ENCODE data around the gene AMACR.

The AMACR gene

DNA sequence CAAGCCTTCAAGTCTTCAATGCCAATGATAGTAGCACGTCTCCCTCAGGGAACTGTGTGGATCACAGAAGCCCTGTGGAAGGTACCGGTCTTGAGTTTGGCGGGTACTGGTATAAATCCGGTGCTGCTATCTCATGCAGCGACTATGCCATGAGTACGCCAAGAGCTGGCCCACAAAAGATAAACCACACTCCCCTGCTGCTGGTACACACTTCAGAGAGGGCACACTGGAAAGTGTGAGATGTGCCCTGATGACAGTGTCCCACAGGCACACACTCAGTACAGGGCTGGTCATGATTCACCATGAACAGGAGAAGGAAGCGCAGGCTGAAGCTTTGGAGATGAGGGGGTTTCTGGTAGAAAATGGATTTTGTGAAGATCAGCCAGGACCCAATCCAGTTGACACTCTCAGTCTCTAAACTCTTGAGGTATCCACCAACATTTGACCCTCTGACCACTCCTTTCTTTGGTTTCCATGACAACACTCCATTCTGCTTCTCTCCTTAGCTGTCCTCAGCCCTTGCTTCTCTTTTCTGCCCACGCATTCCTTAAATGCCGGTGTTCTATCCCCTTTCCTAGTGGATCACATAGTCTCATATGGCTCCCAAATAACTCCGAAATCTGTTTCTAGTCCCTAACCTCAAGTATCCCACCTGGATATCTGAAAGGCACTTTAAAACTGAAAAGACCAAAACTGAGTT lies 5.1 kb downstream of the AMACR start:
- Histone ChIP-seq H3K36me3 (ENCODE audit: control insufficient read depth, insufficient read depth, low read length) (no peaks in the 10 kb centered on the region), H3K9me3 (ENCODE audit: control insufficient read depth, low read length) (no peaks in the 10 kb centered on the region), H3K4me3 (ENCODE audit: low read length) (no peak overlapping the region), H3K9ac (ENCODE audit: low read length) (no peak overlapping the region), H3K27me3 (ENCODE audit: control insufficient read depth, insufficient read depth, low read length) (no peaks in the 10 kb centered on the region), H3K4me1 (ENCODE audit: control insufficient read depth, insufficient read depth, low read length) (peaks cover 14% of the 10 kb centered on the region)

DNA sequence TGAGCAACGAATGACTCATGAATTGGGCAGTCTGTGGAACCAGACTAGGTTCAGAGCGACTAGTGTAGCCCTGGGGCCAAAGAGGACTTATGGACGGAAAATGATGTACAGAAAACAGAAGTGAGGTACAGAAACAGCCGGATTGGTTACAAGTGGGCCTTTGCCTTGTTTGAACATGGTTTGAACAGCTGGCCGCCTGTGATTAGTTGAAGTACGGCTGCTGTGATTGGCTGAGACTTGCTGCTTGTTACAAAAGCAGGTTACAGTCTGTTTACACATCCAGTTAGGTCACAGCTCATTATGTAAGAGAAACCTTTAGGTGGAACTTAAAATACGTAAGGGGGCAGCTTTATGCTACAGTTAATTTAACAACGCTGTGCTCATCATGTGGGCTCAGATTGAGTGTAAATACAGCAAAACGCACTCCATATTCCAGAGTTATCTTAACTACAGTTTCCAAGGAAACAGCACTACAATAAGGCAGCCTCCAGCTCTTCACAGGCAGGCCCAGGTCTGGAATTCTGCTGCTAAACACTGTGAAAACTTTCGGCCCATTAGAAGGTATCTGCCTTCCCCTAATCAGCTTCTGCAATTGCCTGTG lies 6.5 kb downstream of the AMACR start:
- H3K9me3 ChIP-seq (ENCODE audit: control insufficient read depth, low read length), result no peaks in the 10 kb centered on the region
- no peak overlapping the region for H3K4me3 ChIP-seq (ENCODE audit: low read length)
- H3K36me3 ChIP-seq (ENCODE audit: control insufficient read depth, insufficient read depth, low read length), result no peaks in the 10 kb centered on the region
- peak overlapping the region; percentile 32 for H3K9ac ChIP-seq (ENCODE audit: low read length)
- no peaks in the 10 kb centered on the region for H3K27me3 ChIP-seq (ENCODE audit: control insufficient read depth, insufficient read depth, low read length)
- peaks cover 13% of the 10 kb centered on the region for H3K4me1 ChIP-seq (ENCODE audit: control insufficient read depth, insufficient read depth, low read length)

DNA sequence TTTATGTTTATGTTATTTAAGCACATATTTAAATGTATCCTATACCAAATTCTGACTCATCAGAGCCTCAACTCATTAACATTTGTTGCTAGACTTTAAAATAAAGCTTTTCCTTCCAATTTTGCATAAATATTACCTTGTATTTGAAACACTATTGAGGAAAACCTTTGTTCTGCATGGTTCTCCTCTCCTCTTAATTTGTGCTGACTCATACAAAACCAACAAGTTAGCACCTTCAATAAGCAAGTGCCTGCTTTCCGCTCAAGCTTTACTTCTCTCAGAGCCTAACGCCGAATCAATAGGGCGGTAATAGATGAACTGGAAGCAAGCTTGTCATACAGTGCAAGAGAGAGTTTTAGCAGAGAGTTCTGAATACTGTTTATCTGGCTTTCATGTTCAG lies 7.9 kb downstream of the AMACR start:
- no peak overlapping the region for H3K4me3 ChIP-seq (ENCODE audit: low read length)
- no peaks in the 10 kb centered on the region for H3K9me3 ChIP-seq (ENCODE audit: control insufficient read depth, low read length)
- peaks cover 13% of the 10 kb centered on the region for H3K4me1 ChIP-seq (ENCODE audit: control insufficient read depth, insufficient read depth, low read length)
- no peak overlapping the region for H3K9ac ChIP-seq (ENCODE audit: low read length)
- H3K36me3 ChIP-seq (ENCODE audit: control insufficient read depth, insufficient read depth, low read length), result no peaks in the 10 kb centered on the region
- H3K27me3 ChIP-seq (ENCODE audit: control insufficient read depth, insufficient read depth, low read length), result no peaks in the 10 kb centered on the region

DNA sequence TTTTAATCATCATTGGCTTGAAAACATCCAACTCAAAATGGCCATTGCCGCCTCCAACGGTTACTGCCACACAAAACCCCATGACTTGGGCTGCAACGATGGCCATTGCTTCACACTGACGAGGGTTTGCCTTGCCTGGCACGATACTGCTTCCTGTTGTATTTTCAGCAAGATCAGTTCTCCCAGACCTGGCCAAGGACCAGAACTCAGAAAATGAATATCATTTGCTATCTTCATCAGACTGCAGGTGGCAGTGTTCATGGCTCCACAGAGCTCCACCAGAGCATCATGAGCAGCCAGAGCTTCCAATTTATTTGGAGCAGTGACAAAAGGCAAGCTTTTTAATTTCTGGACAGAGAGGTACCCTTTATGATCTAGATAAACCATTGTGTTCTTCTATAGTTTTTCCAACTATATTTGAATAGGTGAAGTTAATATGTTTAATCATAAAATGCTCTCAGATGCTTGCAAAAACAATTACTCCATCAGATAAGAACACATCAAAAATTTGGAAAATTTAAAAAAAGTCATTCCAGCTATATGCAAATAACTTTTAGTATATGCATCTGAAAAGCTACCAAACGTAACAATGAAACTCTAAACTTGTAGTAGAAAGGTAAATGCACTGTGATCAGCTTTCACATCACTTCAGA lies 10.4 kb downstream of the AMACR start:
- Histone ChIP-seq H3K9me3 (ENCODE audit: control insufficient read depth, low read length) (no peaks in the 10 kb centered on the region), H3K4me1 (ENCODE audit: control insufficient read depth, insufficient read depth, low read length) (peaks cover 13% of the 10 kb centered on the region), H3K4me3 (ENCODE audit: low read length) (no peak overlapping the region), H3K27me3 (ENCODE audit: control insufficient read depth, insufficient read depth, low read length) (no peaks in the 10 kb centered on the region), H3K36me3 (ENCODE audit: control insufficient read depth, insufficient read depth, low read length) (no peaks in the 10 kb centered on the region), H3K9ac (ENCODE audit: low read length) (no peak overlapping the region)

DNA sequence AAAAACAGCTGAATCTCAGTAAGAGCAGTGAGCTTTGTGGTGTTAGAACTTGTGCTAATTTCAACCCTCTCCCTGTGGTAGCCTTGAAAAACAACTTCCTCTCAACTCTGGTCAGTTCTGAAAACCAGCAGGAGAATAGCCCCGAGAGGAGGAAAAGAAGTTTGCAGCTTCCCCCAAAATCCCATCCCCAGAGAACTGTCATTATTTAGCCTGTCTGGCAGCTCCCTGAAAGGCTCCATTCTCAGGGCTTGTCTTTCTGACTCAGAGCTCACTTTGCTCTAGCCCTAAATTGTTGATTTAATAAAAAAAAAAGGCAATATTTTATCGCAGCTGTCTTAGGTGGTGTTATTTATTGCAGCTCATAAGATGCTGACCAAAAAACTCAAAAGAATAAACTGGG lies 12.0 kb downstream of the AMACR start:
- peaks cover 5% of the 10 kb centered on the region for H3K4me1 ChIP-seq (ENCODE audit: control insufficient read depth, insufficient read depth, low read length)
- no peak overlapping the region for H3K9ac ChIP-seq (ENCODE audit: low read length)
- no peaks in the 10 kb centered on the region for H3K27me3 ChIP-seq (ENCODE audit: control insufficient read depth, insufficient read depth, low read length)
- no peak overlapping the region for H3K4me3 ChIP-seq (ENCODE audit: low read length)
- H3K9me3 ChIP-seq (ENCODE audit: control insufficient read depth, low read length), result no peaks in the 10 kb centered on the region
- no peaks in the 10 kb centered on the region for H3K36me3 ChIP-seq (ENCODE audit: control insufficient read depth, insufficient read depth, low read length)

DNA sequence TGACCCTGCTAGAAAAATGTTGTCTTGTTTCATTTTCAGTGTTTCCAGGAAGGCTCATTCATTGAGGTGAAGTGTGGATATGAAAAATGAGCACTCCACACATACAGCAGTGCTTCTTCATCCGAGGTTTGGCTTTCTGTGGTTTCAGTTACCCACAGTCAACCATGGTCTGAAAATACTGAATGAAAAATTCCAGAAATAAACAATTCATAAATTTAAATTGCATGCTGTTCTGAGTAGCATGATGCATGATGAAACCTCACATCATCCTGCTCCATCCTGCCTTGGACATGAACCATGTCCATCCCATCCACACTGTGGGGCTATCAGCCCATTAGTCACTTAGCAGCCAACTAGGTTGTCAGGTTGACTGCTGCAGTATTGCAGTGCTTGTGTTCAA lies 13.0 kb downstream of the AMACR start:
- Histone ChIP-seq H3K4me1 (ENCODE audit: control insufficient read depth, insufficient read depth, low read length) (peaks cover 4% of the 10 kb centered on the region), H3K27me3 (ENCODE audit: control insufficient read depth, insufficient read depth, low read length) (no peaks in the 10 kb centered on the region), H3K36me3 (ENCODE audit: control insufficient read depth, insufficient read depth, low read length) (no peaks in the 10 kb centered on the region), H3K9me3 (ENCODE audit: control insufficient read depth, low read length) (no peaks in the 10 kb centered on the region), H3K9ac (ENCODE audit: low read length) (no peak overlapping the region), H3K4me3 (ENCODE audit: low read length) (no peak overlapping the region)

DNA sequence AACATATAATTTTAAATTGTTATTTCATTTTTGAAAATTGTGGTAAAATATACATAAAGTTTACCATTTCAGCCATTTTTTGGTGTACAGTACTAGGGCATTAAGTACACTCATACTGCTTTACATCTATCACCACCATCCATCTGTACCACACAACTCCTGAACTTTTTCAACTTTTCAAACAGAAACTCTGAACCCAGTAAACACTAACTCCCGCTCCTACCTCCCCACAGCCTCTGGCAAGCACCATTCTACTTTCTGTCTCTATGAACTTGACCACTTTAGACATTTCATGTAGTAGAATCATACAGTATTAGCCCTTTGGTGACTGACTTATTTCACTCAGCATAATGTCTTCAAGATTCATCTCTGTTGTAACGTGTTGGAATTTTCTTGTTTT lies 15.0 kb downstream of the AMACR start:
- Histone ChIP-seq H3K27me3 (ENCODE audit: control insufficient read depth, insufficient read depth, low read length) (no peaks in the 10 kb centered on the region), H3K4me3 (ENCODE audit: low read length) (no peak overlapping the region), H3K4me1 (ENCODE audit: control insufficient read depth, insufficient read depth, low read length) (peaks cover 4% of the 10 kb centered on the region), H3K9me3 (ENCODE audit: control insufficient read depth, low read length) (no peaks in the 10 kb centered on the region), H3K9ac (ENCODE audit: low read length) (no peak overlapping the region), H3K36me3 (ENCODE audit: control insufficient read depth, insufficient read depth, low read length) (no peaks in the 10 kb centered on the region)

DNA sequence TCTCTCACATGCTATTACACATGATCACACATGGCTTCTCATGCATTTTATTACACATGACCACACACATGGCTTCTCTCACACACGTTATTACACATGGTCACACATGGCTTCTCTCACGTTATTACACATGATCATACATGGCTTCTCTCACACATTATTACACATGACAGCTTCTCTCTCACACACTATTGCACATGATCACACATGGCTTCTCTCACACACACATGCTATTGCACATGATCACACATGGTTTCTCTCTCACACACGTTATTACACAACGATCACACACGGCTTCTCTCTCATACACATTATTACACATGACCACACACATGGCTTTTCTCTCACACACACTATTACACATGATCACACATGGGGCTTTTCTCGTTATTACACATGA lies 22.4 kb downstream of the AMACR start:
- Histone ChIP-seq H3K27me3 (ENCODE audit: control insufficient read depth, insufficient read depth, low read length) (no peaks in the 10 kb centered on the region), H3K36me3 (ENCODE audit: control insufficient read depth, insufficient read depth, low read length) (no peaks in the 10 kb centered on the region), H3K9me3 (ENCODE audit: control insufficient read depth, low read length) (no peaks in the 10 kb centered on the region), H3K9ac (ENCODE audit: low read length) (no peak overlapping the region), H3K4me1 (ENCODE audit: control insufficient read depth, insufficient read depth, low read length) (no peaks in the 10 kb centered on the region), H3K4me3 (ENCODE audit: low read length) (no peak overlapping the region)

DNA sequence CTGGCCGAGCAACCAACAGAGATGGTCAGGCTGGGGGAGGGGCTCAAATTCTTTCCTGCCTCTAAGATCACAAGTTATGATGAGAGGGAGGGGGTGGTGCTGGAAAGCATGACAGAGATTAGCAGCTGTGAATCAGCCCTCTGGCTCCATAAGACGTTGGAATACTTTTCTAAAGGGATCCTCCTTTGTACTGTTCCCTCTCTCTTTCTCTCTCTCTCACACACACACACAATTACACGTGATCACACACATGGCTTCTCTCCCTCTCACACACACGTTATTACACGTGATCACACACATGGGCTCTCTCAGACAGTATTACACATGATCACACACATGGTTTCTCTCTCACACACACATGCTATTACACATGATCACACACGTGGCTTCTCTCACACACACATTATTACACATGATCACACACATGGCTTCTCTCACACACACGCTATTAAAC lies 23.2 kb downstream of the AMACR start, which contains the start of gene SLC45A2:
Gene SLC45A2 (minus strand): TSS at position 23 of the 454 bp plus-strand sequence. CDS start 110 bp downstream, outside the sequence.
- no peak within 1 kb of the TSS for H3K9ac ChIP-seq (ENCODE audit: low read length)
- no peaks in the 10 kb centered on the region for H3K36me3 ChIP-seq (ENCODE audit: control insufficient read depth, insufficient read depth, low read length)
- no peak within 1 kb of the TSS for H3K4me3 ChIP-seq (ENCODE audit: low read length)
- no peaks in the 10 kb centered on the region for H3K4me1 ChIP-seq (ENCODE audit: control insufficient read depth, insufficient read depth, low read length)
- no peaks in the 10 kb centered on the region for H3K9me3 ChIP-seq (ENCODE audit: control insufficient read depth, low read length)
- no peaks in the 10 kb centered on the region for H3K27me3 ChIP-seq (ENCODE audit: control insufficient read depth, insufficient read depth, low read length)

DNA sequence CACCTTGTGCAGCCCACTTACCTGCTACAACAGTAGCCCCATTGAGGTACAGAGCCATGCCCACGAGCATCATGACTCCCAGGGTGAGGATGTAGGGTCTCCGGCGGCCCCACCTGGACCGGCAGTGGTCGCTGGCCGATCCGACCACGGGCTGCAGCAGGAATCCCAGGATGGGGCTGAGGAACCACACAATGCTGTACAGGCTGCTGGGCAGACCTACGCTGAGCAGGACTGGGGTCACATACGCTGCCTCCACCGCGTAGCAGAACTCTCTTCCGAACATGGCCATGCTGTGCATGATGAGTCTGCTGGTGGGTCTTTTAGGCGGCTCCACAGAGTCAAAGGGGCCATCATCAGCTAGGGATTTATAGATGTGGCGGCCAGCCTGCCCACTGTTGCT lies 23.7 kb downstream of the AMACR start:
- no peaks in the 10 kb centered on the region for H3K4me1 ChIP-seq (ENCODE audit: control insufficient read depth, insufficient read depth, low read length)
- H3K9ac ChIP-seq (ENCODE audit: low read length), result no peak overlapping the region
- H3K9me3 ChIP-seq (ENCODE audit: control insufficient read depth, low read length), result no peaks in the 10 kb centered on the region
- H3K4me3 ChIP-seq (ENCODE audit: low read length), result no peak overlapping the region
- H3K36me3 ChIP-seq (ENCODE audit: control insufficient read depth, insufficient read depth, low read length), result no peaks in the 10 kb centered on the region
- no peaks in the 10 kb centered on the region for H3K27me3 ChIP-seq (ENCODE audit: control insufficient read depth, insufficient read depth, low read length)

DNA sequence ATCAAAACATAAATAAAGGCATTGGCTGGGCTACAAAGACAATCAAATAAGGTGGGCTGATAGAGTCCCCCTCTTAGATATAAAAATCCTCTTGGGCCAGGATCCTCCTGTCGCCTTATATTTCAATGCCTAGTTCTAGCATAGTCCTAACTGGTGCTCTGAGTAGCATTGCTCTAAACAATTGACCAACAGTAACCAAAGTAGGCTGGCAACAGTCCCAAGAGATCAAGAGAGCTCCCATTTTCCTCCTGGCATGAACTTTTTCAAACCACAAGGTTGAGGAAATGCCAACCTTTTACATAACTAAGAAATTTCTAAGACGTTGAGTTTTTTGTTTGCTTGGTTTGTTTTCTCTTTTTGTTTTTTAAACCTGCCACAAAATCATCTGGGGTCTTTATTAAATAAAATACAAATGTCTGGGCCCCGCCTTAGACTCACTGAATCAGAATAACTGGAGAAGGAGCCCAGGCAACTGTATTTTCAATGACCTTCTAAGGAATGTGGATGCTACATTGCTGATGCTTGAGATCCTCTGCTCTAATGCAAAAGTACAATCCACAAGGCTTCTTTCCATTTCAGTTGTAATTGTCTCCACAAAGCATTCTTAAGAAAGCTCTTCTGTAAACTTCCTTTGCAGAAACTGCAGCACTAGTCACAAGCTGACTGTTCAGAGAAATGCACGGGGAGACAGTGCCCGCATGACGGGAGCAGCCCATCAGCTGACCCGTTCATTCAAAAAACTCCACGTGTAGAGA lies 26.3 kb downstream of the AMACR start:
- H3K4me3 ChIP-seq (ENCODE audit: low read length), result no peak overlapping the region
- no peaks in the 10 kb centered on the region for H3K27me3 ChIP-seq (ENCODE audit: control insufficient read depth, insufficient read depth, low read length)
- H3K9ac ChIP-seq (ENCODE audit: low read length), result no peak overlapping the region
- no peaks in the 10 kb centered on the region for H3K36me3 ChIP-seq (ENCODE audit: control insufficient read depth, insufficient read depth, low read length)
- no peaks in the 10 kb centered on the region for H3K9me3 ChIP-seq (ENCODE audit: control insufficient read depth, low read length)
- H3K4me1 ChIP-seq (ENCODE audit: control insufficient read depth, insufficient read depth, low read length), result no peaks in the 10 kb centered on the region

DNA sequence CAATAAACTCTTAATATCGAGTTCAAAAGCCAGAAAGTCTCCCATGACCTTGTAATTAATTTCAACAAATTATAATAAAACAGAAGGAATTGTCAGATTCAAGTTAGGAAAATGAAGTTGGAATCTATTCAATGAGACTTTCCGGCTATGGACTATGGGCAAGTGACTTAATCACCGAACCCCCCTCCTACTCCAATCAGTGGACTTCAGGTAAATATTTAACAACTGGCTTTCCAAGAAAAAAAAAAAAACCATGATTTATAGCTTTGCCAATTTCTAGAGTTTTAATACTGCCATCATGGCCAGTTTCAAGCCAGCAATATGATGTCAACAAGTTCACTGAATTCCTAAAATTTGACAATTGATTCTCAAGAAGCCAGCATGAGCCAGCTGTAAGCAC lies 27.8 kb downstream of the AMACR start:
- no peak overlapping the region for H3K4me3 ChIP-seq (ENCODE audit: low read length)
- H3K9ac ChIP-seq (ENCODE audit: low read length), result no peak overlapping the region
- peaks cover 12% of the 10 kb centered on the region for H3K4me1 ChIP-seq (ENCODE audit: control insufficient read depth, insufficient read depth, low read length)
- H3K27me3 ChIP-seq (ENCODE audit: control insufficient read depth, insufficient read depth, low read length), result no peaks in the 10 kb centered on the region
- no peaks in the 10 kb centered on the region for H3K9me3 ChIP-seq (ENCODE audit: control insufficient read depth, low read length)
- H3K36me3 ChIP-seq (ENCODE audit: control insufficient read depth, insufficient read depth, low read length), result no peaks in the 10 kb centered on the region
